Gastroesophageal sphincter (tissue), 3 donors: ENCODE measurements around the gene ZNF444.

Experiments used
- CTCF ChIP-seq, 4 experiments: fragments of 200-600 bp in 2 of 4; fragments of 450-650 bp in 2 of 4; sonication (generic) in 1 of 4; IDR thresholded peaks; one replicate each; pipeline ENCODE4 v1.5.1; 2017 to 2019; ENCODE audit warnings: antibody characterized with exemption in 4 of 4, mild to moderate bottlenecking in 2 of 4, moderate library complexity in 2 of 4
- EP300 ChIP-seq: sonication (generic); formaldehyde crosslinking; IDR thresholded peaks from one replicate; pipeline ENCODE4 v1.6.1; 2017; ENCODE audit warnings: antibody characterized with exemption, mild to moderate bottlenecking
- POLR2A ChIP-seq, 2 donors: fragments of 450-650 bp; IDR thresholded peaks; one replicate each; pipeline ENCODE4 v1.6.1; 2017; ENCODE audit warnings: antibody characterized with exemption in 2 of 2, mild to moderate bottlenecking in 2 of 2, moderate library complexity in 1 of 2
- POLR2AphosphoS5 ChIP-seq: sonication (generic); formaldehyde crosslinking; IDR thresholded peaks from one replicate; pipeline ENCODE4 v1.6.1; 2017; ENCODE audit warnings: antibody characterized with exemption

- no peak for TF ChIP-seq CTCF (IDR thresholded peaks at IDR 0.05)
- TF ChIP-seq POLR2A (IDR thresholded peaks at IDR 0.05), result no peak
- no peak for TF ChIP-seq EP300
- TF ChIP-seq POLR2AphosphoS5, result no peak
These were observed 34.7 kb upstream of the ZNF444 start for GRCh38 chr19:56106397-56106849.
